H1 (cell line): ENCODE measurements around the gene RAB3GAP2. TPM values are rescaled to one million over a fixed set of nuclear protein-coding genes. Genes with fewer than 3 reads are reported as not detected.

Experiments
- CHD2 ChIP-seq: IDR thresholded peaks from 2 replicates; pipeline ENCODE4 v1.6.1; 2012; ENCODE audit warnings: low read length, improper control_type of control experiment
- GABPA ChIP-seq: IDR thresholded peaks from 2 replicates; pipeline ENCODE4 v1.6.1; 2011; ENCODE audit warnings: mild to moderate bottlenecking, low read length, moderate library complexity, borderline replicate concordance; ENCODE audit not compliant: insufficient read depth
- RNF2 ChIP-seq: fragments of 200-900, 300-1000 bp; sonication (generic); IDR thresholded peaks from 2 replicates; pipeline ENCODE4 v1.7.1; 2016; ENCODE audit warnings: borderline replicate concordance, low read depth, mild to moderate bottlenecking, antibody characterized with exemption, low read length; ENCODE audit not compliant: poor library complexity, severe bottlenecking; ENCODE audit errors: missing control alignments
- SIRT6 ChIP-seq: IDR thresholded peaks from one replicate; pipeline ENCODE4 v1.7.1; 2012; ENCODE audit warnings: low read length, inconsistent platforms
- SP4 ChIP-seq: IDR thresholded peaks from 2 replicates; pipeline ENCODE4 v1.6.1; 2012; ENCODE audit warnings: low read length, inconsistent platforms
- SUZ12 ChIP-seq: fragments of 200-600 bp; sonication (generic); IDR thresholded peaks from 2 replicates; pipeline ENCODE4 v1.6.1; 2012; ENCODE audit warnings: mild to moderate bottlenecking, inconsistent platforms, low read length, moderate library complexity, mixed read lengths
- polyA plus RNA-seq, 7 experiments: library from polyadenylated mRNA; depleted of rRNA in 3 of 7; stranded (reverse) in 5 of 7; unstranded in 2 of 7; fragments of >200 nt in 5 of 7; fragments of 200-250 nt in 2 of 7; gene quantifications; 1 replicate in 5 of 7; 2 replicates in 1 of 7; 4 replicates in 1 of 7; pipeline versions ENCODE4 v1.2.1 to v1.2.3, GENCODE V29; 2011 to 2013; ENCODE audit warnings: missing spikeins in 2 of 7, mixed read lengths in 2 of 7
- total RNA-seq: library from RNA; stranded (reverse); fragmentation: NEBNext Ultra II Directional; extraction: Animal tissue kit (Norgen Biotek cat#: 25700); gene quantifications from 2 replicates; pipeline ENCODE4 v1.2.1, GENCODE V29; 2021

Gene RAB3GAP2
- total and polyA plus RNA-seq, 2 of the 8 experiments (the other 6 are each of a cell fraction or from before 2014, with no cell fraction given), result 19.7 to 52.7 TPM

GRCh38 chr1:220137019-220137786 is 135.1 kb downstream of the RAB3GAP2 start (continued):
- no peak for TF ChIP-seq RNF2
- no peak for TF ChIP-seq SUZ12
- no peak for TF ChIP-seq CHD2
- TF ChIP-seq GABPA, result no peak
- no peak for TF ChIP-seq SP4
- no peak for TF ChIP-seq SIRT6
